Left lung (tissue), 10 donors: ENCODE results near the gene PGM2. TPM values are rescaled to one million over a fixed set of nuclear protein-coding genes. Genes with fewer than 3 reads are reported as not detected.

Source experiments
- ATAC-seq: fragments of 200-7000 bp; cut with Tn5 transposase; one replicate; pipeline ENCODE4 v1.9.1; 2020; ENCODE audit warnings: moderate library complexity
- DNase-seq, 4 donors: peaks; one replicate each; pipeline ENCODE4 v3.0.0-alpha.2; 2013 to 2020
- H3K27ac ChIP-seq, 2 donors: fragments of 200-600 bp; sonication (generic) in 1 of 2; one replicate each; pipeline versions ENCODE4 v1.5.0 to v1.8.0; 2020 to 2021
- H3K27me3 ChIP-seq, 2 donors: fragments of 200-600 bp; sonication (generic) in 1 of 2; one replicate each; pipeline versions ENCODE4 v1.5.0 to v1.8.0; 2020 to 2021
- H3K36me3 ChIP-seq, 2 donors: fragments of 200-600 bp; sonication (generic) in 1 of 2; one replicate each; pipeline versions ENCODE4 v1.5.0 to v1.8.0; 2020 to 2021
- H3K4me1 ChIP-seq, 2 donors: fragments of 200-600 bp; one replicate each; pipeline ENCODE4 v1.8.0; 2021
- H3K4me3 ChIP-seq, 2 donors: fragments of 200-600 bp; sonication (generic) in 1 of 2; one replicate each; pipeline versions ENCODE4 v1.5.0 to v1.8.0; 2020 to 2021; ENCODE audit warnings: mild to moderate bottlenecking in 1 of 2
- H3K9me3 ChIP-seq, 2 donors: fragments of 200-600 bp; sonication (generic) in 1 of 2; one replicate each; pipeline versions ENCODE4 v1.5.0 to v1.8.0; 2020 to 2021
- CTCF ChIP-seq, 2 donors: fragments of 200-600 bp; sonication (generic) in 1 of 2; IDR thresholded peaks; one replicate each; pipeline versions ENCODE4 v1.5.0 to v1.8.0; 2021; ENCODE audit warnings: antibody characterized with exemption in 2 of 2
- intact Hi-C, 2 donors: fragments of 100-400 bp; cut with DNase I; formaldehyde crosslinking; loops; one replicate each; pipeline versions ENCODE4 v1.11.2 to v1.14.2; 2022
- polyA plus RNA-seq, 6 donors: library from polyadenylated mRNA; unstranded; fragments of 120-200 nt; gene quantifications; one replicate each; pipeline ENCODE4 v1.2.1, GENCODE V29; 2013; ENCODE audit not compliant: insufficient read length in 6 of 6
- total RNA-seq, 2 donors: library from RNA; stranded (reverse); fragmentation: NEBNext Ultra II Directional; extraction: Animal tissue kit (Norgen Biotek cat#: 25700); gene quantifications; one replicate each; pipeline ENCODE4 v1.2.1, GENCODE V29; 2021
- donor health status: DM: no; HTN: yes; CAD: no.
- donor health status: DM: no; HTN: no; CAD: no.

The PGM2 gene
- total and polyA plus RNA-seq, 8 donors: 23.0 to 30.2 (median 27.2) TPM

GRCh38 chr4:37910091-37910486, 83.6 kb downstream of the PGM2 start:
- intact Hi-C loops: no loop called here
- ATAC-seq (no peak), DNase-seq (no peak)
- TF ChIP-seq CTCF (IDR thresholded peaks at IDR 0.05): no peak
- H3K36me3 ChIP-seq: no peaks in the 10 kb centered on the region
- no peak overlapping the region for H3K4me3 ChIP-seq
- no peaks in the 10 kb centered on the region for H3K27me3 ChIP-seq
- H3K4me1 ChIP-seq: no peaks in the 10 kb centered on the region
- no peak overlapping the region for H3K27ac ChIP-seq
- H3K9me3 ChIP-seq: no peaks in the 10 kb centered on the region

Other genes starting within 250 kb of the PGM2 start
- 10 to 100 TPM; 31.0 to 35.6 TPM for gene RELL1, start 140.3 kb upstream of the PGM2 start, total RNA-seq
- gene RELL1, start 140.3 kb upstream of the PGM2 start, polyA plus RNA-seq: 10 to 100 TPM; 10.1 to 12.1 (median 10.6) TPM
- gene TBC1D1, start 64.4 kb downstream of the PGM2 start, total RNA-seq: 10 to 100 TPM; 53.3 to 71.0 TPM
- 10 to 100 TPM; 59.6 to 78.9 (median 73.5) TPM for gene TBC1D1, start 64.4 kb downstream of the PGM2 start, polyA plus RNA-seq
- gene PTTG2, start 133.7 kb downstream of the PGM2 start, total RNA-seq: under 1 TPM in 1 of 2 donors, not detected in 1; 0.58 TPM
- not detected for gene PTTG2, start 133.7 kb downstream of the PGM2 start, polyA plus RNA-seq